Hematopoietic multipotent progenitor cell treated with erythropoietin and hydrocortisone succinate and interleukin-3 and kit ligand, for 8 days (in vitro differentiated cells): Measurements from ENCODE around the gene GPC3.
A peak's percentile ranks its signal among the peaks of the same experiment; 100 is the strongest.
"Not testable (repeated sequence)": the region's sequence is repeated elsewhere in the genome, so short reads cannot be mapped to it uniquely, and the experiment has no call there.

Experiments used
- DNase-seq: peaks from one replicate; pipeline ENCODE4 v3.0.0-alpha.2; 2015

The GPC3 gene

DNA sequence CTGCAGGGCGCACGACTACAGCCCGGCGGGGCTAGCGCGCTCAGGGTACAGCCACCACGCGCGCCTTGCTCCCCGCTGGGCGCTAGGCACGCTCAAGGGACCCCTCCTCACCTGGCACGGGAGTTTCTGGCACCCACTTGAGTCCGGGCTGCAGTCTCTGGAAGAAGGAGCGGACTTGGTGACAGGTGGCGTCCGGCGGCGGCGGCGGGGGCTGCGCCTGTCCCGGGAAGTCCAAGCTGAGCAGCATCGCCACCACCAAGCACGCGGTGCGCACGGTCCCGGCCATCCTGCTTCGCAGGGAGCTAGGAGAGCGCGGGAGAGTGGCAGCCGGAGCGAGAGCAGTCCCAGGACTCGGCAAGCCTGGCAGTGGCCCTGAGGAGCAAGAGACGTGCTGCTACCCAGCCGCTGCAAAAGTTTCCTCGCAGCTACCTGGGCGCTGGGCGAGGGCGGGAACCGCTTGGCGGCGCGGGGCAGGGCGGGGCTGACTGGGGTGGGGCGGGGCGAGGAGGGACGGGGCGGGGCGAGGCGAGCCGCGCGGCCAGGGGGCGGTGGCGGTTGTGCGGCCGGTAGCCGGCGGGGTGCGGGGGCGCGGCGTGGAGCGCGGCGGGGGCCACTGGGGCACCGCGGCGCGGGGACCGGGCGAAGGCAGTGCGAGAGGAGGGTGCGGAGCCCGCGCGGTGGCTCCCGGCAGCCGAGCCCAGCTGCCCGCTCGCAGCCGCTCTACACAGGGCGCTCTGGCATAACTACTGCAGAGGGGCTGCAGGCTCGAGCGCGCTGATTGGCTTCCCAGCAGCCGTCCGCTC is at the start of gene GPC3:
TSS of gene GPC3 (minus strand) at position 431 of the 803 bp plus-strand sequence.
- DNase-seq, result peak; percentile 1

DNA sequence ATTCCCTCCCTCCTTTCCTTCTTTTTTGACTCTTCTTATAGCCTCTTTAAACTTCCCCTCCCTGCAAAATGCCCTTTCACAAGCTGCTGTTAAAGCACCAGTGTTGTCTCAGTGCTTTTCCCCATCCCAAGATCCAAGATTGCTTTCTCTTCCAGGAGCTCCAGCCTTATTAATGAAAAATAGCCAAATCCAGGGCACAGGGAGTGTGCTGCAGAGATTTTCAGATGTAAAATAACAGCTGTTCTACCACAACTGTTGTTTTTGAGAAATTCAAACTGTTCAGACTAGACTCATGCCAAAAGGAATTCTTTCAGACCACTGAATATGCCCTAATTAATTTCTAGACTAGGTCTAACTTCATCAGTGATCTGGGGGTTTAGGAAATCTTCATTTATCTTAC is 47.0 kb upstream of the GPC3 start:
- no peak for DNase-seq

DNA sequence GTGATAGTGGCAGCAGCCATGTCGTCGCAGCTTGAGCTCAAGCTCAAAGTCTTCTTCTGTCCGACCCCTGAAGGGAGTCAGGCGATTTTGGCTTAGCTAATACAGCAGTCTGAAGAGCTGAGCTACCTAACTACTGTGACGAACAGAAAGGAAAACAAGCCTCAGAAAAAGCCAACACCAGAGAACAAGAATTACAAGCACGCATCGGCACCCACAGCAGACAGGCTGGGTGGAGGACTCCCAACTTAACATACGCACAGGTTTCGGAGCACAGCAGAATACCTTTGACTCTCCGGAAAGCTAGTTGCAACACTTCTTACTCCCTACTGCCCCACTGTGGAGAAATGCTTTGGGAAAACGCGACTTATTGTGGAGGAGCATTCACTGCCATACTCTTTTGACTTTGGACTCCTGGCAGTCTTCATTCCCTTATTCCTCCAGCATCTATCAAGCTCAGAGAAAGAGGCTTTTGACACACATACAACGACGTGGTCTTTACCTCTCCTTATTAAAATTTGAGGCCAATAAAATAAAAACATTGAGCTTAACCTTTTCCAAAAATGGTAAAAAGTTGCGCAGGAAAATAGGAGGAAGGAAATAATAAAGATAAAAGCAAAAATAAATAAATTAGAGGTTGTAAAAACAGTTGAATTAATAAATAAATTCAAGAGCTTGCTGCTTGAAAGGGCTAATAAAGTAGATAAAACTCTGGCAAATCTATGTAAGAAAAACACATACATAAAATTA is 41.3 kb upstream of the GPC3 start:
- peak; percentile 36 for DNase-seq

DNA sequence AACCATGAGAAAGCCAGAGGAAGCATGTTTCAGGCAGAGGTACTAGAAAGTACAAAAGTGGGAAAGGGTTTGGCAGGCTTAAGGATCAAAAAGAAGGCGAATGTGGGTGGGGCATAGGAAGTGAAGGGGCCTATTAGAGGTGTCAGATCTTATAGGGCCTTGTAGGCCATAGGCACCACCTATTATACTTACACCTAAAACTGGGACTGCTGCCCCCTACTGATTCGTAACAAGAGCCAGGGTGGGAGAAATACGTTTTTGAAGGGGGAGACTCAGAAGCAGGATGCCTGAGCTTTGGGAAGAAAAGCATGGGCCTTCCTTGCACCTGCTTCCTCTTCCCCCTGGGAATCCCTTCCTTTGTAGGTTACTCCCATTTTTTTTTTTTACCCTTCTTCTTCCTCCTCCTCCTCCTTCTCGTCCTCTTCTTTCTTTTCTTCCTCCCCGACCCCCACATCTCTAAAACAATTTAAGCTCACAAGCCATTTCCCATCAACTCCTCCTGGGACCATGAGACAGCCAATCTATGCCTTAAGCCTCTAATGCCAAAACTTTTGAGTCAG is 40.7 kb upstream of the GPC3 start:
- no peak for DNase-seq

DNA sequence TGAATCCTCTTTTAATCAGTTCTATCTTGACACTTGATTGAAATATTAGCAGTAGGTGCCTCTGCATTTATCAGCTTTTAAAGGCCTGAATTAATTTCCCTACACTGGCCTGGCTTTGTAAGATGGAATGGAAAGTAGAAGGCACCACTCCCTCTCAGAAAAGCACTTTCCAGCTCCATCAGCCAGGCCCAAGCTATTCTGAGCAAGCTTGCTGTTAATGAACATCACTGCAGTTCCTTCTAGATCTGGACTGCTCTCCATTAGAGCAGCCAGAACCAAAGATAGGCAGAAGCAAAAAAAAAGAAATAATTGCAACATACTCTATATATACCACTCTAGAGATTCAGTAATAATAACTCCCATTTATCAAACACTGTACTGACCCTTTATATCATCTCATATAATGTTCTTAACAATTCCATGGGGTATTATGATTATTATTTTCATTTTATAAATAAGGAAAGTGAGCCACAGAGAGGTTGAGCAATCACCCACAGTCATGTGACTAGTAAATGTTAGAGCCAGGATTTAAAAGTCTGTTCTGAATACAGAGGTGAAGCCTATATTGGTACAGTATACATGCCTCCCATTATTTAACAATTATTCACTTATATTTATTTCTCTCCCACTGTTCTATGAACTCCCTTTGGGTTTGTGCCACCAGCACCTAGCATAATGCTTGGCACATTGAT is 39.4 kb upstream of the GPC3 start:
- no peak for DNase-seq

DNA sequence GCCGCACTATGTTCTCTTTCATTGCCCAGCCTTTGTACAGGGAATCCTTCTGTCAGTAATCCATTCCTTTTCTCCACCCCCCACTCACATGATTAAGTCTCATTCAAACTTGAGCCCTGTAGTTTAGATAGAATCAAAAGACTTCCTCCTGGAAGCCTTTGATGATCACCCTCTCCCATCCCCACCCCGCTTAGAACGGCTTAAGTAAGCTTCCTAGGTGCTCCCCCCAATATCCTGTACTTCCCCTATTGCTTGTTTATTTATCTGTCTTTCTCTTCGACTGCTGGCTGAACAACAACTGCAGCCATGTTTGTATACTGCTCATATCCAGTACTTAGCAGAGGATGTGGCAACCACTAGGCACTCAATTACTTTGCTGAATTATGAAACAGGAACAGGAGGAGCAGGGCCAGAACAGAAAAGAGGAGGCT is 38.5 kb upstream of the GPC3 start:
- no peak for DNase-seq

DNA sequence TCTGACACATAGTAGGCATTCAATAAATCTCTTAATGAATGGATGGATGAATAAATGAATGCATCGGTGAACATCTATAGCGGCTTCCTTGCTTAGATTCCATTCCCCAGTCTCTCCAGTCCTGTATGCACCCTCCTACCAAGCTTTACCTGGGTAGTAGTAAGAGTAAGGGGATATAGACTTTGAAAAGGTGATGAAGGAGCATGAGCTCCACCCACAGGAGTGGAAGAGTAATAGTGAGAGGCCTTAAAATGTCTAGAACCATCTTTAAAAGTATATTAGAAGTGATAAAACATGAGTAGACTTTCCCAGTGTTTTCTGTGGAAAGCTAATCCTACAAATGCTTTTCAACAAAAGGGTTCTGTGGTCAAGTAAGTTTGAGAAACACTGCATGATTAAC is 35.5 kb upstream of the GPC3 start:
- DNase-seq, result no peak

DNA sequence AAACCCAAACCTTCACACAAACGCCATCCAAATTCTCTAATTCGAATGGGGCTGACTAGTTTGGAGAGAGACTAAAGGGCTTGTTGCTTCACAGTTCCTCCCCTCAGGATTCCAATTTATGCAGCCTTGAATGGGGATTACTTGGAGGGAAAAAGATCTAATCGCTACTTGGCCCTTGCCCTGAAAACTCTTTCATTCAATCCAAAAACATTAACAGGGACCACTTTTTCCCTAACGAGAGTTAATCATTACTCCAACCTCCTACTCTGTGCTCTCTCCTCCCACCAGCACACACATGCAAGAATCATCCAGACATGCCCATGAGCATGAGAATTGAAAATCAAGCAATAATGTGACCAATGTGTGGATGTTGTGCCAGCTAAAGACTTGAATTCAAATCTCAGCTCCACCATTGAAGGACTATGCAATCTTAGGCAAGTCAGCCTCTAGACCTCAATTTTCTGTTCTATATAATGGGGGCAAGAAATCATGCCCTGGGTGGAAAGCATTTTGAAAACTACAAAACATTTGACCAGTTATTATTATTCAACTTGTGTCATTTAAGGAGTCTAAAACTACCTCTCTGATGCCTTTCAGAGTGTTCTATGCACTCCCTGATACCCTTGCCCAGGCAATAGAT is 34.3 kb upstream of the GPC3 start:
- no peak for DNase-seq

DNA sequence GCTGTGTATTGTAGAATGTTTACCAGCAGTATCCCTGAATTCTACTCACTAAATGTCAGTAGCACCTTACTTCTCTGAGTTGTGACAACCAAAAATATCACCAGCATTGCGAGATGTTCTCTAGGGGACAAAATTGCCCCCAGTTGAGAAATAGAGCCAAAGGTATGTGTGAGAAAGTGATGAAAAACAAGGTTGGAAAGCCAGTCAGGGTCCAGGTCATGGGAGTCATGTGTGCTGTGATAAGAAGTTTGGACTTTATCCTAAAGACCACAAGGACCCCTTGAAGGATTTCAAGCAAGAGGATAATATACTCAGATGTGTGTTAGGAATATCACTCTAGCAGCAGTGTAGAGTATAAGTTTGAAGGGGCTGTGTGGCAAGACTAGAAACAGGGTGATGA is 30.9 kb upstream of the GPC3 start:
- not testable (repeated sequence) for DNase-seq

DNA sequence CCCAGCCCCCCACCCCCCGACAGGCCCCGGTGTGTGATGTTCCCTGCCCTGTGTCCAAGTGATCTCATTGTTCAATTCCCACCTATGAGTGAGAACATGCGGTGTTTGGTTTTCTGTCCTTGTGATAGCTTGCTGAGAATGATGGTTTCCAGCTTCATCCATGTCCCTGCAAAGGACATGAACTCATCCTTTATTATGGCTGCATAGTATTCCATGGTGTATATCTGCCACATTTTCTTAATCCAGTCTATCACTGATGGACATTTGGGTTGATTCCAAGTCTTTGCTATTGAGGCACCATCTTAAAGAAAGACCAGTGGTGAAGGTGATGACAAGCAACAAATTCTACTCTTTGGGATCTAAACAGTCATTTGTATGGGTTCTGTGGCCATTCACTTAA is 30.1 kb upstream of the GPC3 start:
- not testable (repeated sequence) for DNase-seq

DNA sequence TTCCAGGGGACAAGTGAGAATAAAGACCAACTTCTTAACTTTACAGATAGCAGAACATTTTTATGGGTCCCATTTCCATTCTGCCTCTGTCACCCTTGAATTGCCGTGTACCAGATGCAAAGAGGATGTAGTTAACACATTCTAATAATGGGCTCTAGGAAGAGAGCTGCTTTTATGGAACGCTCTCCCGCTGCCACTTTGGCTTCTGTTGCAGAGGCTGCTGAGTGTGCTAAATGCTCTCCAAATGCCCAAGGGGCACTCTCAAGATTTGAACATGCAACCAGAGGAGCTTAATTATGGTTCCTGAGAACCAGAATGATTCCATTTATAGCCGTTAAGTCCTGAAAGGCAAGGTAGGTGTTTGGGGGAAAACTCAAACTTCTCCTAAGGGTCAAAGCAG is 28.1 kb upstream of the GPC3 start:
- no peak for DNase-seq

DNA sequence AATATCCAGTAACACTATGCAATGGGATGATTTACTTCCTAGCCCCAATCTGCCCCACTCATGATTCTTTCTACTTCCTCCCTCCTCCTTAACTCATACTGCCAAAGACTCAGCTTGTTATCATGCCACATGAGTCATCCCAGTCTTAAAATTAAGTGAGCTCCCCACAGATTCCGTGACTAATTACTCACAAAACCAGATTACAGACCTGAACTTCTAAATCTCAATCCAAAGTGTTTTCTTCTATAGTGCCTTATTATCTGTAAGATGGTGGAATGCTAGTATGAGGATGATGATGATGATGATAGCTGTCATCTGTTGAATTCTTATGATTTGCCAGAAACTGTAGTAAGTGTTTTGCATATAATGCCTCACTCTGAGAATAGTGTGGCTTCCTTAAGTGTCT is 27.7 kb upstream of the GPC3 start:
- no peak for DNase-seq

DNA sequence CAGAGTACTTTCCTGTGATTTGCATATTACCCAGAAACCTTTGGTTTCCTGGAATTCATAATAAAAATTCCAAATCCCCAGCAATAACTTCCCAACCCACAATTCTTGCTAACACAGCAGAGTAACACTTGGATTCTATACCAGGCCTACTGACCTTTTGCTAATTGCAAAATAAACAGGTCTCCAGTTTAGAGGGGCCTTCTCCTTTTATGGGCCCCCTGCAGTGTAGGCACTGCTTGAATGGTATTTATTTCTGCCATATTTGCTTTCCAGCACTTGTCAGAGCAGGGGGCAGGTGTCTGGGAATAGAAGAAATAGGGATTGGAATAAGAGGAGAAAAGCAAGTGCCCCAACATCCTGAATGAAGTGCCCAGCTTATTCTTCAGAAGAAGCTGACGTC is 25.3 kb upstream of the GPC3 start:
- DNase-seq, result no peak

DNA sequence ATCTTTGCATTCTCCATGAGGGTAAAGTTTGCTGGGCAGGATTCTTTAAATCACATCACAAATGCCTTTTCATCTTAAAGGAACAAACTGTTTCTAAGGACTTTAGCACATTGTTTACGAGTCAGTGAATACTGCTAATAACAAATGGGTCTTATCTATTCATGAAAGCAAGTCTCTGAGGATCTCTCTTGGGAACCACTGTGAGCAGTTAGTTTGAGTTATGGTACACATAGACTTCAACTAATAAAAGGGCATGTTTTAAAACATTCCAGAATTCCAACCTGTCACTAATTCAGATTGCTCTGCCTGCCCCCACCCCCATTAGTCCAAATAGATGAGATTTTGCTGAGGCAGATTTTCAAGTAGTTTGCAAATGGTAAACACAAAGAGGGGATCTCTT is 22.3 kb upstream of the GPC3 start:
- no peak for DNase-seq

DNA sequence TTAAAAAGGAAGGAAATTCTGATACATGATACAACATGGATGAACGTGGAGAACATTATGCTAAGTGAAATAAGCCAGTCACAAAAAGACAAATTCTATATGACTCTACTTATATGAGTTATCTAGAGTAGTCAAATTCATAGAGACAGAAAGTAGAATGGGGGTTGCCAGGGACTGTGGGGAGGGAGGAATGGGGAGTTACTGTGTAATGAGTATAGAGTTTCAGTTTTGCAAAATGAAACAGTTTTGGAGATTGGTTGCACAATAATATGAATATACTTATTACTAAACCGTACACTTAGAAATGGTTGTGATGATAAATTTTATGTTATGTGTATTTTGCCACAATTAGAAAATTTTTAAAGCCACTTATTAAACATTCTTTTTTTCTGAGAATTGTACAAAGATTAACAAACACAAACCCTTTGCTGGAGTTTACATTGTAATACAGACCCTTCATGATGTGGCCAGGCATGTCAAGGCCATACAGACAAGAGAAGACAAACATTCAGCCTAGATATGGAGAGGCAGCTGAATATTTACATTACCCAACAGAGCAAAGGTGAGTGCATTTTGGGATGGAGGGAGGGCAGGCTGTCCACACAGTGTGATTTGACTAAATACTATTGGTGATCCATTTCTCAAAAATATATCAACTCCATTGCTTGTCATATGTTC is 21.2 kb upstream of the GPC3 start:
- no peak for DNase-seq

DNA sequence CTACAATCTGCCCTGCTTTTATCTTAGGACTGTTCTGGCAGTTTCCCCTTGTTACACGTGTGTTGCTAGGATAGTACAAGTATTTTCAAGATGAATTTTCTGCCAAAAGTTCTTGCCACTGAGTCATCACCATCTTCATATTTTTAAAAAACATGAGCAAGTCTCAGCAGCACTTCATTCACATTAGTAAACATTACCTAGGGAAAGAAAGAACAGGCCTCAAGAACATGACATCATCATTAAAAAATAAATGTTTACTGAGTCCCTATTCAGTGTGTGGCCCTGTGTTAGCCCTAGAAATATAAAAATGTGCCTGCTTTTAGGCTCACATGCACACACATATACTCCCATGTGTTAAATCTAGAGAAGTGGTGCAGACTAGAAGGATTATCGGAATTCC is 18.7 kb upstream of the GPC3 start:
- no peak for DNase-seq

DNA sequence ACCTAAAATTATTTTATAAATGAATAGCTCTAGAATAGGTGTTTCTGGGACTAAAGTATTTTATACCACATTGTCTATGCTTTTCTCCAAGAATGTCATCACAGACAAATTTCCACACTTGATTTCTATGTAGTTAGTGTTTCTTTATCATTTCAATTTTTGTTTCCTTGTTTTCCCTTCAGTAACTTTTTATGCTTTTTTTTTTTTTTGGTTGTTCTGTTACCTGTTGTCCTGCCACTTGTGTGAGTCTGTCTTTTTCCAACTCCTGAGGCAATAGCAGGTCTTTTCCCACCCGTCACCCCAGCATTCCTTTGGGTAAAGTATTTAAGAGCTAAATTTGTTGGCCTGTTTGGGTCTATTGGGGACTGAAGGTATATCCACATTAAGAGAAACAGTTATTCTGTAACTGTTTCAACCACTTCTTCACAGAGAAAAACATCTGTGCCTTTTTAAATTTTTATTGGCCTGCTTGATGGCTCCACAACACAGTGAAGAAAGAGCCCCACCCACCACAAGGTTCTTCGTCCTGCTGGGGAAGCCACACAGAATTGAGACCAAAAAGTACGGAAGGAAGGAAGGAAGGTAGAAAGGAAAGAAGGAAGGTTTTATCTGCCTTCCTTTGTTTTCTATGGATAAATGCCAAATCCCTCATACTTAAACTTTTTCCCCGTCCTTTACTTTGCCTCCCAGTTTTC is 17.7 kb upstream of the GPC3 start:
- no peak for DNase-seq

DNA sequence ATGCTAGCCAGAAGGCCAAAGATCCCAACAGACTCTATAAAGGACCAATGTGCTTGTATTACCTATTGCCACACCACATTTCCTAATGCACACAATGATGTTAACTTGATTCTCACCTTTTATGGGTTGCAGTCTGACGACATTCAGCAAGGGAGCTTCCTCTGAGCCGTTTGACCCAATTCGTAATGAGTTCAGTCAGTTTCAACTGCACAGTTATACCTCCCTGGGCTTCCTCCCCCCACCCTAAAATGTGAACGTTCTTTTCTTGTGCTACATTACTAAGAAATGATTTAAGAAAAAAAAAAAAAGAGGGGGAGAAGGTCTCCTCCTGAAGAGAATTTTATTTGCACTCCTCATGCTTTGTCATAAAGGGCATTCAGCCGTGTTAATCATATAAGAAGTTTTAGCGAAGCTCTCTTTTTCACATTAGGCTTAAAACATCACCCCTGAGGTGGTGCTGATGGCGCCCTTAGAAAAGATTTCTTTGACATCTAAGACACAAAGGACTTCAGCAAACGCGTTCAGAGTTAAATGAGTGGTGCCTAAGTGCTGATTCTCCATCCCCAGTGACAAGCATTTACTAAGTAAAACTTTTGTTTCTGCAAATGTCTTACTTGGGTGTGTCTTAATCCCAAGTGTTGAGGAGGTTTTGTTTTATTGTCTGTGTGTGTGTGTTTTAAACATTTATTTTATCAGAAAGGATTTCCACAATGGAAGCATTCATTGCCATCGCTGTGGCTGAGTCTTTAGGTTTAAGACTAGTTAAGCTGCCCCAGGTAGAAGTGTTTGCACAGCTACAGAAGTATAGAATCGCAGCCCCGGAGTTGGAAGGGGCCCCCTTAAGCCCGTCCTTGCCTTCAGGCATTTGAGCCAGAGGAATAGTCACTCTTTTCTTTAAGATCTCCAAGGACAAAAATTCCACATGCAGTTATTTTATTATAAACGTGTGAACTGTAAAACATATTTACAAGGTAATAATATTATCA is 15.2 kb upstream of the GPC3 start:
- no peak for DNase-seq

DNA sequence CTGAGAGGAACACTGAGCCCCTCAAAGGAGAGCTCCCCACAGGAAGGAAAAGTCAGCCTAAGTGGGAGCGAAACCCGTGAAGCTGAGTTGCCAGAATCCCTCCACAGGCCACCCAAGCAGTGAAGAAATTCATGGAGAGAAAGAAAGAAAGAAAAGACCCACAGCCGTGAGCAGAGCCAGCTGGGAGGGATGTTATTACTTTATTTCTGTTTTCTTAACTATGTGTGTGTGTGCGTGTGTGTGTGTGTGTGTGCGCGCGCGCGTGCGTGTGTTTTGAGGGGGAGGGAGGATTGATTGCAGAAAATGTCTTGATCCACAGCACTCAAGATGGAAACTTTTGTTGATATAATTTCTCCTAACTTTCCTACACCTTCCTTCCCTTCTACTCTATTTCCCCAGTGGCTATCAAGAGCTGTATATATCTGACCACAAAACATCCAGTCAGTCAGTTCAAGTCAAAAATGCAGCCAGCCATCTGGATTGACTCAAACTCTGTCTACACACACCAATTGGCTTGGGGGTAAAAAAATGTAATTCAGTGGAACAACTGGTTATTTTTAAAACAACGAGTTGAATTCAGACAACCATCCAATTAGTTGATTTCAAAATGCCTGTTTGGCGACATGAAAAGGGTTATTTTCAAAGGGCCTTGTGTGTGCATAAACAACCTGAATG is 13.8 kb upstream of the GPC3 start:
- no peak for DNase-seq

DNA sequence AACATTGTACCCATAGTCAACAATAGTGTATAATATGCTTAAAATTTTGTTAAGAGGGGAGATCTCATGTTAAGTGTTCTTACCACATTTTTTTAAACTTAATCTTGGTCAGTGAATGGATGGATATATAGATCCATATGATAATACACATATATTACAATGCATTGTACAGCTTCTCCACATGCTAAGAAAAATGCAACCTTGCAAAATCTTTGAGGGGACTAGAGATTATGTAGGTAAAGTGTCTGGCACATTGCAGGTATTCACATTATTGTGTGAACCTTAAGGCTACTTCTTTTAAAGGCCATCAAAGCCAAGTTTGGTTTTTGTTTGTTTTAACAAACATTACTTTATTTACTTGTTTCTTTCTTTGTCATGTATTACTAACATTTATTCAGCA is 10.4 kb upstream of the GPC3 start:
- no peak for DNase-seq
